Uterus (tissue), 2 donors: ENCODE measurements around the gene GJB6.

ENCODE experiments used
- CTCF ChIP-seq, 4 experiments: fragments of 200-600 bp in 2 of 4; fragments of 450-650 bp in 2 of 4; sonication (generic) in 2 of 4; IDR thresholded peaks; one replicate each; pipeline ENCODE4 v1.5.1; 2016 to 2019; ENCODE audit warnings: antibody characterized with exemption in 4 of 4, mild to moderate bottlenecking in 2 of 4, moderate library complexity in 1 of 4
- POLR2A ChIP-seq, 2 donors: fragments of 450-650 bp; IDR thresholded peaks; one replicate each; pipeline ENCODE4 v1.6.1; 2016; ENCODE audit warnings: antibody characterized with exemption in 2 of 2, mild to moderate bottlenecking in 1 of 2, moderate library complexity in 1 of 2

- TF ChIP-seq CTCF (IDR thresholded peaks at IDR 0.05) (no peak), POLR2A (IDR thresholded peaks at IDR 0.05) (no peak)
These were observed 15.0 kb downstream of the GJB6 start for GRCh38 chr13:20217168-20217567.
